ENCODE measurements around the gene EIF2A.

Gene EIF2A

GRCh38 chr3:150521463-150521862 lies 25.1 kb upstream of the EIF2A start:
- H3K9ac ChIP-seq (ENCODE audit: low read length): no peak overlapping the region
- H3K9me3 ChIP-seq (ENCODE audit: control insufficient read depth, low read depth, low read length): no peaks in the 10 kb centered on the region
- no peaks in the 10 kb centered on the region for H3K36me3 ChIP-seq (ENCODE audit: control insufficient read depth, low read depth, low read length)
- no peaks in the 10 kb centered on the region for H3K27me3 ChIP-seq (ENCODE audit: control insufficient read depth, insufficient read depth, low read length)
- no peak overlapping the region for H3K27ac ChIP-seq (ENCODE audit: low read length)
- no peak overlapping the region for H3K4me3 ChIP-seq (ENCODE audit: low read length)
- H3K4me1 ChIP-seq (ENCODE audit: control insufficient read depth, low read depth, low read length): no peaks in the 10 kb centered on the region

GRCh38 chr3:150523538-150523937 lies 23.0 kb upstream of the EIF2A start:
- Histone ChIP-seq H3K27ac (ENCODE audit: low read length) (no peak overlapping the region), H3K4me3 (ENCODE audit: low read length) (no peak overlapping the region), H3K9me3 (ENCODE audit: control insufficient read depth, low read depth, low read length) (no peaks in the 10 kb centered on the region), H3K36me3 (ENCODE audit: control insufficient read depth, low read depth, low read length) (no peaks in the 10 kb centered on the region), H3K9ac (ENCODE audit: low read length) (no peak overlapping the region), H3K27me3 (ENCODE audit: control insufficient read depth, insufficient read depth, low read length) (no peaks in the 10 kb centered on the region), H3K4me1 (ENCODE audit: control insufficient read depth, low read depth, low read length) (peaks cover 15% of the 10 kb centered on the region)

- Histone ChIP-seq H3K4me1 (ENCODE audit: control insufficient read depth, low read depth, low read length) (peaks cover 15% of the 10 kb centered on the region), H3K27ac (ENCODE audit: low read length) (no peak overlapping the region), H3K9me3 (ENCODE audit: control insufficient read depth, low read depth, low read length) (no peaks in the 10 kb centered on the region), H3K27me3 (ENCODE audit: control insufficient read depth, insufficient read depth, low read length) (no peaks in the 10 kb centered on the region), H3K4me3 (ENCODE audit: low read length) (no peak overlapping the region), H3K36me3 (ENCODE audit: control insufficient read depth, low read depth, low read length) (no peaks in the 10 kb centered on the region), H3K9ac (ENCODE audit: low read length) (no peak overlapping the region)
Measured at GRCh38 chr3:150527464-150528255, 18.9 kb upstream of the EIF2A start.

- no peak overlapping the region for H3K27ac ChIP-seq (ENCODE audit: low read length)
- H3K36me3 ChIP-seq (ENCODE audit: control insufficient read depth, low read depth, low read length): no peaks in the 10 kb centered on the region
- no peaks in the 10 kb centered on the region for H3K9me3 ChIP-seq (ENCODE audit: control insufficient read depth, low read depth, low read length)
- H3K27me3 ChIP-seq (ENCODE audit: control insufficient read depth, insufficient read depth, low read length): no peaks in the 10 kb centered on the region
- no peak overlapping the region for H3K4me3 ChIP-seq (ENCODE audit: low read length)
- H3K4me1 ChIP-seq (ENCODE audit: control insufficient read depth, low read depth, low read length): peaks cover 15% of the 10 kb centered on the region
- H3K9ac ChIP-seq (ENCODE audit: low read length): no peak overlapping the region
Measured at GRCh38 chr3:150528354-150528797, 18.2 kb upstream of the EIF2A start.

- Histone ChIP-seq H3K27me3 (ENCODE audit: control insufficient read depth, insufficient read depth, low read length) (no peaks in the 10 kb centered on the region), H3K4me1 (ENCODE audit: control insufficient read depth, low read depth, low read length) (peaks cover 15% of the 10 kb centered on the region), H3K9ac (ENCODE audit: low read length) (no peak overlapping the region), H3K36me3 (ENCODE audit: control insufficient read depth, low read depth, low read length) (no peaks in the 10 kb centered on the region), H3K27ac (ENCODE audit: low read length) (no peak overlapping the region), H3K9me3 (ENCODE audit: control insufficient read depth, low read depth, low read length) (no peaks in the 10 kb centered on the region), H3K4me3 (ENCODE audit: low read length) (no peak overlapping the region)
Measured at GRCh38 chr3:150531775-150532174, 14.8 kb upstream of the EIF2A start.

GRCh38 chr3:150535204-150535603 lies 11.4 kb upstream of the EIF2A start:
- H3K4me1 ChIP-seq (ENCODE audit: control insufficient read depth, low read depth, low read length): no peaks in the 10 kb centered on the region
- H3K36me3 ChIP-seq (ENCODE audit: control insufficient read depth, low read depth, low read length): no peaks in the 10 kb centered on the region
- no peaks in the 10 kb centered on the region for H3K27me3 ChIP-seq (ENCODE audit: control insufficient read depth, insufficient read depth, low read length)
- H3K4me3 ChIP-seq (ENCODE audit: low read length): no peak overlapping the region
- H3K9me3 ChIP-seq (ENCODE audit: control insufficient read depth, low read depth, low read length): no peaks in the 10 kb centered on the region
- no peak overlapping the region for H3K27ac ChIP-seq (ENCODE audit: low read length)
- no peak overlapping the region for H3K9ac ChIP-seq (ENCODE audit: low read length)

GRCh38 chr3:150538324-150539208 lies 8.0 kb upstream of the EIF2A start:
- Histone ChIP-seq H3K4me3 (ENCODE audit: low read length) (no peak overlapping the region), H3K9ac (ENCODE audit: low read length) (no peak overlapping the region), H3K36me3 (ENCODE audit: control insufficient read depth, low read depth, low read length) (peaks cover 17% of the 10 kb centered on the region), H3K27me3 (ENCODE audit: control insufficient read depth, insufficient read depth, low read length) (no peaks in the 10 kb centered on the region), H3K27ac (ENCODE audit: low read length) (no peak overlapping the region), H3K9me3 (ENCODE audit: control insufficient read depth, low read depth, low read length) (no peaks in the 10 kb centered on the region), H3K4me1 (ENCODE audit: control insufficient read depth, low read depth, low read length) (no peaks in the 10 kb centered on the region)

- H3K4me3 ChIP-seq (ENCODE audit: low read length): no peak overlapping the region
- peaks cover 25% of the 10 kb centered on the region for H3K36me3 ChIP-seq (ENCODE audit: control insufficient read depth, low read depth, low read length)
- H3K4me1 ChIP-seq (ENCODE audit: control insufficient read depth, low read depth, low read length): peaks cover 7% of the 10 kb centered on the region
- H3K9ac ChIP-seq (ENCODE audit: low read length): no peak overlapping the region
- H3K9me3 ChIP-seq (ENCODE audit: control insufficient read depth, low read depth, low read length): no peaks in the 10 kb centered on the region
- H3K27me3 ChIP-seq (ENCODE audit: control insufficient read depth, insufficient read depth, low read length): no peaks in the 10 kb centered on the region
- H3K27ac ChIP-seq (ENCODE audit: low read length): no peak overlapping the region
Measured at GRCh38 chr3:150540297-150540696, 6.3 kb upstream of the EIF2A start.

- H3K9ac ChIP-seq (ENCODE audit: low read length): no peak overlapping the region
- H3K4me3 ChIP-seq (ENCODE audit: low read length): no peak overlapping the region
- H3K4me1 ChIP-seq (ENCODE audit: control insufficient read depth, low read depth, low read length): peaks cover 7% of the 10 kb centered on the region
- H3K36me3 ChIP-seq (ENCODE audit: control insufficient read depth, low read depth, low read length): peaks cover 25% of the 10 kb centered on the region
- no peaks in the 10 kb centered on the region for H3K27me3 ChIP-seq (ENCODE audit: control insufficient read depth, insufficient read depth, low read length)
- H3K27ac ChIP-seq (ENCODE audit: low read length): no peak overlapping the region
- no peaks in the 10 kb centered on the region for H3K9me3 ChIP-seq (ENCODE audit: control insufficient read depth, low read depth, low read length)
Measured at GRCh38 chr3:150540991-150541390, 5.6 kb upstream of the EIF2A start.

- peaks cover 25% of the 10 kb centered on the region for H3K36me3 ChIP-seq (ENCODE audit: control insufficient read depth, low read depth, low read length)
- no peak overlapping the region for H3K9ac ChIP-seq (ENCODE audit: low read length)
- H3K27ac ChIP-seq (ENCODE audit: low read length): no peak overlapping the region
- peaks cover 7% of the 10 kb centered on the region for H3K4me1 ChIP-seq (ENCODE audit: control insufficient read depth, low read depth, low read length)
- H3K9me3 ChIP-seq (ENCODE audit: control insufficient read depth, low read depth, low read length): no peaks in the 10 kb centered on the region
- no peak overlapping the region for H3K4me3 ChIP-seq (ENCODE audit: low read length)
- no peaks in the 10 kb centered on the region for H3K27me3 ChIP-seq (ENCODE audit: control insufficient read depth, insufficient read depth, low read length)
Measured at GRCh38 chr3:150543128-150543527, 3.5 kb upstream of the EIF2A start.

GRCh38 chr3:150543531-150543930 lies 3.1 kb upstream of the EIF2A start:
- Histone ChIP-seq H3K9me3 (ENCODE audit: control insufficient read depth, low read depth, low read length) (no peaks in the 10 kb centered on the region), H3K4me3 (ENCODE audit: low read length) (no peak overlapping the region), H3K27me3 (ENCODE audit: control insufficient read depth, insufficient read depth, low read length) (no peaks in the 10 kb centered on the region), H3K9ac (ENCODE audit: low read length) (no peak overlapping the region), H3K36me3 (ENCODE audit: control insufficient read depth, low read depth, low read length) (peaks cover 25% of the 10 kb centered on the region), H3K27ac (ENCODE audit: low read length) (no peak overlapping the region), H3K4me1 (ENCODE audit: control insufficient read depth, low read depth, low read length) (peaks cover 7% of the 10 kb centered on the region)

All from iPS-18a (cell line).